GM12864 (cell line): ENCODE data around the gene PNLDC1.
"Not testable (repeated sequence)": the region's sequence is repeated elsewhere in the genome, so short reads cannot be mapped to it uniquely, and the experiment has no call there.

Experiments used
- DNase-seq: peaks from one replicate; pipeline ENCODE4 v3.0.0-alpha.2; 2011; ENCODE audit warnings: low read depth
- H3K4me3 ChIP-seq: 2 replicates; pipeline ENCODE4 v1.5.1; 2011; ENCODE audit warnings: mild to moderate bottlenecking, low read depth, low read length, control low read depth
- CTCF ChIP-seq: IDR thresholded peaks from 2 replicates; pipeline ENCODE4 v1.5.1; 2011; ENCODE audit warnings: low read depth, mild to moderate bottlenecking, moderate library complexity, low read length, control low read depth, inconsistent platforms; ENCODE audit errors: missing control alignments

Gene PNLDC1

GRCh38 chr6:159823953-159824352 lies 23.9 kb downstream of the PNLDC1 start:
- DNase-seq, result no peak
- H3K4me3 ChIP-seq, result no peak overlapping the region
- TF ChIP-seq CTCF, result no peak

GRCh38 chr6:159824690-159825089 lies 24.6 kb downstream of the PNLDC1 start:
- H3K4me3 ChIP-seq, DNase-seq: not testable (repeated sequence)

- DNase-seq, result no peak
- no peak overlapping the region for H3K4me3 ChIP-seq
- no peak for TF ChIP-seq CTCF
These were observed 25.9 kb downstream of the PNLDC1 start for GRCh38 chr6:159826004-159826403.

- no peak for DNase-seq
- TF ChIP-seq CTCF, result no peak
These were observed 27.0 kb downstream of the PNLDC1 start for GRCh38 chr6:159826968-159827647.

GRCh38 chr6:159828074-159828473 lies 28.0 kb downstream of the PNLDC1 start:
- TF ChIP-seq CTCF, result no peak
- no peak overlapping the region for H3K4me3 ChIP-seq
- no peak for DNase-seq

More at GRCh38 chr6:159826968-159827647, 27.0 kb downstream of the PNLDC1 start:
- H3K4me3 ChIP-seq, result no peak overlapping the region

- no peak for DNase-seq
- TF ChIP-seq CTCF, result no peak
- H3K4me3 ChIP-seq, result no peak overlapping the region
These were observed 29.4 kb downstream of the PNLDC1 start for GRCh38 chr6:159829526-159829925.

GRCh38 chr6:159830501-159831372 lies 30.7 kb downstream of the PNLDC1 start:
- no peak overlapping the region for H3K4me3 ChIP-seq
- DNase-seq, result no peak
- TF ChIP-seq CTCF, result no peak
